Inflammatory macrophage (primary cell): Measurements from ENCODE around the gene CC2D1A.
A peak's percentile ranks its signal among the peaks of the same experiment; 100 is the strongest.

Source experiments
- DNase-seq, 2 donors: peaks; one replicate each; pipeline ENCODE4 v3.0.0-alpha.2; 2020 to 2022
- total RNA-seq, 18 experiments: gene quantifications; one replicate each; lab custom pipeline; 2026; ENCODE audit warnings: mixed read lengths in 6 of 18, inconsistent platforms in 2 of 18; lab: John Stamatoyannopoulos, UW

Gene CC2D1A
- 4.5 to 38.9 (median 18.9) reads per million in 18 experiments for total RNA-seq

- peak; percentile 89 to 94 for DNase-seq
Observed at GRCh38 chr19:13905634-13906520, at the start of gene CC2D1A, which contains the start of gene BRME1. CC2D1A (plus strand) TSS chr19:13906201; CDS start chr19:13906442, 241 bp downstream. BRME1 (minus strand) TSS chr19:13906117; CDS start chr19:13904892, 1,225 bp downstream.

- no peak for DNase-seq
Observed at GRCh38 chr19:13856497-13856896, 49.5 kb upstream of the CC2D1A start.

GRCh38 chr19:13859361-13859880, 46.6 kb upstream of the CC2D1A start:
- DNase-seq = no peak

GRCh38 chr19:13860679-13861391, 45.2 kb upstream of the CC2D1A start:
- no peak for DNase-seq

- DNase-seq = peak in 1 of 2 donors; percentile 39
Observed at GRCh38 chr19:13861392-13861713, 44.6 kb upstream of the CC2D1A start.

- peak; percentile 89 to 91 for DNase-seq
Observed at GRCh38 chr19:13861714-13862531, 44.1 kb upstream of the CC2D1A start.

GRCh38 chr19:13864046-13864666, 41.8 kb upstream of the CC2D1A start:
- DNase-seq = no peak

GRCh38 chr19:13864667-13865570, 41.1 kb upstream of the CC2D1A start:
- no peak for DNase-seq

- DNase-seq = peak in 1 of 2 donors; percentile 10
Observed at GRCh38 chr19:13865571-13866462, 40.2 kb upstream of the CC2D1A start.

GRCh38 chr19:13866463-13867046, 39.4 kb upstream of the CC2D1A start:
- no peak for DNase-seq

GRCh38 chr19:13868663-13869062, 37.3 kb upstream of the CC2D1A start:
- peak; percentile 56 to 85 for DNase-seq

- DNase-seq = no peak
Observed at GRCh38 chr19:13869281-13869680, 36.7 kb upstream of the CC2D1A start.

- no peak for DNase-seq
Observed at GRCh38 chr19:13870873-13871272, 35.1 kb upstream of the CC2D1A start.

- no peak for DNase-seq
Observed at GRCh38 chr19:13872339-13872694, 33.7 kb upstream of the CC2D1A start.

- peak in 1 of 2 donors; percentile 12 for DNase-seq
Observed at GRCh38 chr19:13872695-13873389, 33.2 kb upstream of the CC2D1A start.

- no peak for DNase-seq
Observed at GRCh38 chr19:13873834-13874515, 32.0 kb upstream of the CC2D1A start.

- DNase-seq = no peak
Observed at GRCh38 chr19:13875824-13876223, 30.2 kb upstream of the CC2D1A start.

GRCh38 chr19:13876834-13877233, 29.2 kb upstream of the CC2D1A start, which contains the start of gene NANOS3:
NANOS3 (plus strand) TSS chr19:13877134; CDS start chr19:13877249, 115 bp downstream.
- no peak for DNase-seq
